Smooth muscle cell (in vitro differentiated cells): Measurements from ENCODE around the gene SAXO1. TPM values are rescaled to one million over a fixed set of nuclear protein-coding genes. Genes with fewer than 3 reads are reported as not detected.

Experiments used
- DNase-seq: peaks from one replicate; lab custom pipeline; 2025; ENCODE audit not compliant: unreplicated experiment; lab: John Stamatoyannopoulos, UW
- H2AFZ ChIP-seq: fragments of 200-600 bp; sonication (generic); 2 replicates; pipeline ENCODE4 v1.6.0; 2016; ENCODE audit warnings: antibody characterized with exemption, low read depth, mild to moderate bottlenecking
- H3F3A ChIP-seq: fragments of 200-600 bp; sonication (generic); 2 replicates; pipeline ENCODE4 v1.6.0; 2017; ENCODE audit warnings: antibody characterized with exemption, low read depth
- H3K27ac ChIP-seq: fragments of 200-600 bp; sonication (generic); 2 replicates; pipeline ENCODE4 v1.5.1; 2016; ENCODE audit warnings: low read depth, mild to moderate bottlenecking
- H3K27me3 ChIP-seq: fragments of 200-600 bp; sonication (generic); 2 replicates; pipeline ENCODE4 v1.6.1; 2016; ENCODE audit warnings: low read depth, mild to moderate bottlenecking
- H3K36me3 ChIP-seq: fragments of 200-600 bp; sonication (generic); 2 replicates; pipeline ENCODE4 v1.5.1; 2016; ENCODE audit warnings: low read depth
- H3K4me1 ChIP-seq: fragments of 200-600 bp; sonication (generic); 2 replicates; pipeline ENCODE4 v1.5.1; 2016; ENCODE audit warnings: low read depth
- H3K4me2 ChIP-seq: fragments of 200-600 bp; sonication (generic); 2 replicates; pipeline ENCODE4 v1.6.0; 2016; ENCODE audit warnings: mild to moderate bottlenecking
- H3K4me3 ChIP-seq: fragments of 200-600 bp; sonication (generic); 2 replicates; pipeline ENCODE4 v1.5.1; 2016; ENCODE audit warnings: mild to moderate bottlenecking
- H3K79me2 ChIP-seq: fragments of 200-600 bp; sonication (generic); 2 replicates; pipeline ENCODE4 v1.6.0; 2016; ENCODE audit warnings: low read depth, mild to moderate bottlenecking
- H3K9ac ChIP-seq: fragments of 200-600 bp; sonication (generic); 2 replicates; pipeline ENCODE4 v1.6.0; 2016; ENCODE audit warnings: low read depth
- H3K9me3 ChIP-seq: fragments of 200-600 bp; sonication (generic); replicated peaks from 2 replicates; pipeline ENCODE4 v1.5.1; 2016; ENCODE audit warnings: low read depth
- H4K20me1 ChIP-seq: fragments of 200-600 bp; sonication (generic); 2 replicates; pipeline ENCODE4 v1.6.0; 2016; ENCODE audit warnings: low read depth
- CTCF ChIP-seq: fragments of 200-600 bp; sonication (generic); IDR thresholded peaks from 2 replicates; pipeline ENCODE4 v1.5.1; 2017; ENCODE audit warnings: borderline replicate concordance, mild to moderate bottlenecking, antibody characterized with exemption; ENCODE audit not compliant: insufficient read depth, poor library complexity, severe bottlenecking
- WGBS: methylation state at CpG from one replicate; pipeline ENCODE4 v1.1.7; 2016; ENCODE audit warnings: low lambda C conversion rate; 5-methylcytosine and 5-hydroxymethylcytosine counted together
- polyA plus RNA-seq: library from polyadenylated mRNA; unstranded; fragments of >200 nt; fragmentation: Nextera tagmentation; extraction: Ambion mirVana; gene quantifications from 2 replicates; pipeline ENCODE4 v1.2.1, GENCODE V29; 2016
- total RNA-seq: library from RNA; depleted of rRNA; stranded (reverse); fragments of >200 nt; gene quantifications from 2 replicates; pipeline ENCODE4 v1.2.3, GENCODE V29; 2014

The SAXO1 gene
- total and polyA plus RNA-seq, 2 experiments from 2014 or later, result 0.08 TPM; not detected in 1

GRCh38 chr9:18976709-18977531 is 56.1 kb downstream of the SAXO1 start:
- no peaks in the 10 kb centered on the region for H3K27me3 ChIP-seq
- no peak overlapping the region for H2AFZ ChIP-seq
- 31% methylated on average over 12 of the region's 12 CpGs for WGBS
- no peak for TF ChIP-seq CTCF
- no peaks in the 10 kb centered on the region for H3K4me1 ChIP-seq
- H3F3A ChIP-seq, result peaks cover 19% of the 10 kb centered on the region
- DNase-seq, result no peak
- H3K4me3 ChIP-seq, result peak overlapping the region; percentile 23
- no peaks in the 10 kb centered on the region for H3K79me2 ChIP-seq
- no peaks in the 10 kb centered on the region for H3K36me3 ChIP-seq
- H3K9ac ChIP-seq, result peak overlapping the region; percentile 32
- H3K27ac ChIP-seq, result peak overlapping the region; percentile 65
- H3K4me2 ChIP-seq, result peak overlapping the region; percentile 81
- H4K20me1 ChIP-seq, result no peaks in the 10 kb centered on the region
- no peaks in the 10 kb centered on the region for H3K9me3 ChIP-seq

- Histone ChIP-seq H3F3A (peaks cover 19% of the 10 kb centered on the region), H4K20me1 (no peaks in the 10 kb centered on the region), H3K9ac (peak overlapping the region; percentile 32), H3K9me3 (no peaks in the 10 kb centered on the region), H3K27ac (peak overlapping the region; percentile 65), H3K4me1 (no peaks in the 10 kb centered on the region), H3K4me2 (peak overlapping the region; percentile 81), H3K4me3 (peak overlapping the region; percentile 23), H3K79me2 (no peaks in the 10 kb centered on the region), H3K27me3 (no peaks in the 10 kb centered on the region), H2AFZ (no peak overlapping the region), H3K36me3 (no peaks in the 10 kb centered on the region)
- DNase-seq, result no peak
- WGBS, result 20% methylated on average over 4 of the region's 4 CpGs
- TF ChIP-seq CTCF, result no peak
These were observed 56.7 kb downstream of the SAXO1 start for GRCh38 chr9:18976221-18976708.

GRCh38 chr9:18973348-18973747 is 59.7 kb downstream of the SAXO1 start:
- 80% methylated on average over 2 of the region's 2 CpGs for WGBS
- no peaks in the 10 kb centered on the region for H4K20me1 ChIP-seq
- H2AFZ ChIP-seq, result no peak overlapping the region
- H3K36me3 ChIP-seq, result no peaks in the 10 kb centered on the region
- H3K9ac ChIP-seq, result no peak overlapping the region
- H3K4me3 ChIP-seq, result no peak overlapping the region
- no peaks in the 10 kb centered on the region for H3K9me3 ChIP-seq
- H3F3A ChIP-seq, result peaks cover 13% of the 10 kb centered on the region
- DNase-seq, result no peak
- TF ChIP-seq CTCF, result no peak
- no peak overlapping the region for H3K4me2 ChIP-seq
- no peaks in the 10 kb centered on the region for H3K27me3 ChIP-seq
- H3K4me1 ChIP-seq, result no peaks in the 10 kb centered on the region
- H3K79me2 ChIP-seq, result no peaks in the 10 kb centered on the region
- H3K27ac ChIP-seq, result no peak overlapping the region
